Heart left ventricle (tissue), 16 donors: ENCODE data around the gene NCAPG. TPM values are rescaled to one million over a fixed set of nuclear protein-coding genes. Genes with fewer than 3 reads are reported as not detected.
A peak's percentile ranks its signal among the peaks of the same experiment; 100 is the strongest.

Experiments
- ATAC-seq, 4 donors: fragments of 200-7000 bp; cut with Tn5 transposase; one replicate each; pipeline ENCODE4 v1.9.1; 2020 to 2022; ENCODE audit warnings: moderate library complexity in 4 of 4, mild to moderate bottlenecking in 3 of 4, moderate number of reproducible peaks in 1 of 4
- DNase-seq, 5 donors: peaks; one replicate each; pipeline ENCODE4 v3.0.0-alpha.2; 2020
- H3K27ac ChIP-seq, 12 donors: fragments of 200-600 bp; sonication (generic) in 4 of 12; one replicate each; pipeline versions ENCODE4 v1.5.0 to v1.8.0; 2016 to 2022; ENCODE audit warnings: mild to moderate bottlenecking in 2 of 12
- H3K27me3 ChIP-seq, 9 donors: fragments of 200-600 bp; sonication (generic) in 2 of 9; one replicate each; pipeline versions ENCODE4 v1.5.1 to v1.8.0; 2016 to 2022; ENCODE audit warnings: mild to moderate bottlenecking in 3 of 9
- H3K36me3 ChIP-seq, 9 donors: fragments of 200-600 bp; sonication (generic) in 2 of 9; one replicate each; pipeline versions ENCODE4 v1.5.0 to v1.8.0; 2018 to 2022; ENCODE audit warnings: mild to moderate bottlenecking in 2 of 9
- H3K4me1 ChIP-seq, 12 donors: fragments of 200-600 bp; sonication (generic) in 4 of 12; one replicate each; pipeline versions ENCODE4 v1.5.0 to v1.8.0; 2016 to 2022; ENCODE audit warnings: mild to moderate bottlenecking in 3 of 12
- H3K4me3 ChIP-seq, 12 donors: fragments of 200-600 bp; sonication (generic) in 4 of 12; one replicate each; pipeline versions ENCODE4 v1.5.0 to v1.8.0; 2017 to 2022; ENCODE audit warnings: mild to moderate bottlenecking in 9 of 12, moderate library complexity in 4 of 12
- H3K9me3 ChIP-seq, 12 donors: fragments of 200-600 bp; sonication (generic) in 4 of 12; one replicate each; pipeline versions ENCODE4 v1.5.0 to v1.8.0; 2016 to 2022; ENCODE audit warnings: mild to moderate bottlenecking in 1 of 12
- POLR2A ChIP-seq, 2 donors: fragments of 450-650 bp; IDR thresholded peaks; one replicate each; pipeline ENCODE4 v1.6.1; 2017; ENCODE audit warnings: antibody characterized with exemption in 2 of 2, mild to moderate bottlenecking in 2 of 2, moderate library complexity in 2 of 2
- WGBS, 4 donors: extraction: QIAGEN DNeasy Blood & Tissue Kit in 2 of 4; methylation state at CpG; one replicate each; pipeline versions ENCODE4 v1.1.5 to v1.1.7; 2013 to 2018; 5-methylcytosine and 5-hydroxymethylcytosine counted together
- intact Hi-C, 10 donors: fragments of 100-400 bp; cut with DNase I; formaldehyde crosslinking; loops; one replicate each; pipeline versions ENCODE4 v1.11.1 to v1.14.2; 2022
- long read RNA-seq, 3 donors: library from polyadenylated mRNA; unstranded; transcript quantifications; one replicate each; pipeline ENCODE4 v2.0.0, GENCODE V29; 2020 to 2021
- polyA plus RNA-seq, 2 donors: library from polyadenylated mRNA; stranded (reverse); fragments of 200-250 nt; gene quantifications; one replicate each; pipeline ENCODE4 v1.2.3, GENCODE V29; 2013
- total RNA-seq, 9 donors: library from RNA; depleted of rRNA in 2 of 9; stranded (reverse); fragments of >200 nt in 2 of 9; fragmentation: NEBNext Ultra II Directional in 3 of 9; extraction: Animal tissue kit (Norgen Biotek cat#: 25700) in 3 of 9; gene quantifications; one replicate each; pipeline versions ENCODE4 v1.1.0 to v1.2.4, GENCODE V29; 2016 to 2023
- TF ChIP-seq, protein P1 (sequence below), 12 donors: fragments of 200-600 bp; sonication (generic) in 4 of 12; IDR thresholded peaks; one replicate each; pipeline versions ENCODE4 v1.5.0 to v1.8.0; 2018 to 2022; ENCODE audit warnings: antibody characterized with exemption in 12 of 12, mild to moderate bottlenecking in 5 of 12
- donor health status: ischemic (EF 13 %, LVEDD 7.1; RV severe dilation, severe dysfunction).
- donor health status: healthy with polysubstance abuse.
- donor health status: DM: no; HTN: yes; CAD: no.
- donor health status: DM: no; HTN: no; CAD: no.
- donor health status: ischemic (EF 25% LVEDD 6.9; RV normal size, moderate dysfunction).
- donor health status: ischemic (EF 25% LVEDD 5.7; RV mildly dilated, moderate dysfunction).
- donor health status: healthy.
- donor health status: DM: yes; HTN: yes; CAD: no.
- donor health status: ischemic (EF 35%, LVEDD 5.7; RV mildly dilated, moderate dysfunction).
- donor health status: nonischemic (EF 11% LVEDD 7.7; RV severe dilation, severe dysfunction).
- donor health status: DM: yes; HTN: yes; CAD: no.
- donor health status: PGD.
- donor health status: ischemic (EF 29% LVEDD 5.4; RV normal size, mild dysfunction).
- donor health status: nonischemic (EF 23%, LVEDD 6.1; RV moderate dilation, normal function).

The NCAPG gene, protein sequence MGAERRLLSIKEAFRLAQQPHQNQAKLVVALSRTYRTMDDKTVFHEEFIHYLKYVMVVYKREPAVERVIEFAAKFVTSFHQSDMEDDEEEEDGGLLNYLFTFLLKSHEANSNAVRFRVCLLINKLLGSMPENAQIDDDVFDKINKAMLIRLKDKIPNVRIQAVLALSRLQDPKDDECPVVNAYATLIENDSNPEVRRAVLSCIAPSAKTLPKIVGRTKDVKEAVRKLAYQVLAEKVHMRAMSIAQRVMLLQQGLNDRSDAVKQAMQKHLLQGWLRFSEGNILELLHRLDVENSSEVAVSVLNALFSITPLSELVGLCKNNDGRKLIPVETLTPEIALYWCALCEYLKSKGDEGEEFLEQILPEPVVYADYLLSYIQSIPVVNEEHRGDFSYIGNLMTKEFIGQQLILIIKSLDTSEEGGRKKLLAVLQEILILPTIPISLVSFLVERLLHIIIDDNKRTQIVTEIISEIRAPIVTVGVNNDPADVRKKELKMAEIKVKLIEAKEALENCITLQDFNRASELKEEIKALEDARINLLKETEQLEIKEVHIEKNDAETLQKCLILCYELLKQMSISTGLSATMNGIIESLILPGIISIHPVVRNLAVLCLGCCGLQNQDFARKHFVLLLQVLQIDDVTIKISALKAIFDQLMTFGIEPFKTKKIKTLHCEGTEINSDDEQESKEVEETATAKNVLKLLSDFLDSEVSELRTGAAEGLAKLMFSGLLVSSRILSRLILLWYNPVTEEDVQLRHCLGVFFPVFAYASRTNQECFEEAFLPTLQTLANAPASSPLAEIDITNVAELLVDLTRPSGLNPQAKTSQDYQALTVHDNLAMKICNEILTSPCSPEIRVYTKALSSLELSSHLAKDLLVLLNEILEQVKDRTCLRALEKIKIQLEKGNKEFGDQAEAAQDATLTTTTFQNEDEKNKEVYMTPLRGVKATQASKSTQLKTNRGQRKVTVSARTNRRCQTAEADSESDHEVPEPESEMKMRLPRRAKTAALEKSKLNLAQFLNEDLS
- 1 to 10 TPM in 2 of 9 donors, under 1 TPM in 6, not detected in 1; 0.21 to 5.4 (median 0.86) TPM for total RNA-seq
- under 1 TPM; 0.08 TPM for polyA plus RNA-seq
- long read RNA-seq, donor 1, result 0 reads
- long read RNA-seq, donor 2, partial matches to known transcripts, result 2 of 3 reads
- long read RNA-seq, donor 2, other reads (novel, unspliced or antisense), result 1 of 3 reads
- long read RNA-seq, donor 3, result 0 reads

DNA sequence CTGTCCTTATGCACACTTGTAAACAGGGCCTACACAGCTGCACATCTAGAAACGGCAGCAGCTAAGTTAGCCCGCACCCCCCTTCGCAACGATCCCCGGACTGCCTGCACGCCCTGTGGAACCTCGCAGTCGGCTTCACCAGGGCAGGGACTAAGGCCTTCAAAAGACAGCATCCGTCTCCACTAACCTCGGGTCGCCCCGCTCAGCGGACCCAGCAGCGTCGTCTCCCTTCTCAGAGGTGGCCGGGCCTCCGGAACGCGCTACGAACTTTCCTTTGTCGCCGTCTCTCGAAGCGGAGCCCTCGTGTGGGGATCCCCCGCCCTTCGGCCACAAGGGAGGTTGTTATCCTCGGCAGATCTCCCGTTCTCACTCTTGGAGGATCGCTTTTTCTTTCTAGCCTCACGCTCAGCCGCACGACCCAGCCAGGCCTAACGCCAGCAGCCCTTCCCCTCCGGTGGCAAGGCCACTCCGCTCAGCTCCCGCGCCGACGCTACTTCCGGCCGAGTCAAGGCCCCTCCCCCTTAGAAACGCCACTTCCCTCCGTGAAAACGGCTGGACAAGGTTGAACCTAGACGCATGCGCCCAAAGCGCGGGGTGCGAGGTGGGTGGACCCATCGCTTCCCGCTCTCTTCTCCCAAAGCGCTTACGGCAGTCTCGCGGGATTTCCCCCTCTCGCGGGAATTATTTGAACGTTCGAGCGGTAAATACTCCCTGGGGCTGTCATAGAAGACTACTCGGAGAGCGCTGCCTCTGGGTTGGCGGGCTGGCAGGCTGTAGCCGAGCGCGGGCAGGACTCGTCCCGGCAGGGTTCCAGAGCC, at the start of gene NCAPG, which contains the start of gene DCAF16:
Gene NCAPG (plus strand): TSS at position 720 of the 818 bp plus-strand sequence. CDS start 99 bp downstream, outside the sequence.
Gene DCAF16 (minus strand): TSS at position 498 of the 818 bp plus-strand sequence. CDS start 6,616 bp downstream, outside the sequence.
- Histone ChIP-seq H3K4me3 (peak within 1 kb of the TSS; percentile 72 to 90 (median 77)), H3K4me1 (peaks cover 5 to 61% (median 39%) of the 10 kb centered on the region in 12 donors), H3K27me3 (no peaks in the 10 kb centered on the region), H3K9me3 (no peaks in the 10 kb centered on the region), H3K27ac (peak within 1 kb of the TSS; percentile 86 to 98 (median 94)), H3K36me3 (peaks cover 0 to 8% (median 0%) of the 10 kb centered on the region in 9 donors)
- TF ChIP-seq, protein P1, sequence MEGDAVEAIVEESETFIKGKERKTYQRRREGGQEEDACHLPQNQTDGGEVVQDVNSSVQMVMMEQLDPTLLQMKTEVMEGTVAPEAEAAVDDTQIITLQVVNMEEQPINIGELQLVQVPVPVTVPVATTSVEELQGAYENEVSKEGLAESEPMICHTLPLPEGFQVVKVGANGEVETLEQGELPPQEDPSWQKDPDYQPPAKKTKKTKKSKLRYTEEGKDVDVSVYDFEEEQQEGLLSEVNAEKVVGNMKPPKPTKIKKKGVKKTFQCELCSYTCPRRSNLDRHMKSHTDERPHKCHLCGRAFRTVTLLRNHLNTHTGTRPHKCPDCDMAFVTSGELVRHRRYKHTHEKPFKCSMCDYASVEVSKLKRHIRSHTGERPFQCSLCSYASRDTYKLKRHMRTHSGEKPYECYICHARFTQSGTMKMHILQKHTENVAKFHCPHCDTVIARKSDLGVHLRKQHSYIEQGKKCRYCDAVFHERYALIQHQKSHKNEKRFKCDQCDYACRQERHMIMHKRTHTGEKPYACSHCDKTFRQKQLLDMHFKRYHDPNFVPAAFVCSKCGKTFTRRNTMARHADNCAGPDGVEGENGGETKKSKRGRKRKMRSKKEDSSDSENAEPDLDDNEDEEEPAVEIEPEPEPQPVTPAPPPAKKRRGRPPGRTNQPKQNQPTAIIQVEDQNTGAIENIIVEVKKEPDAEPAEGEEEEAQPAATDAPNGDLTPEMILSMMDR (IDR thresholded peaks at IDR 0.05), result no peak
- peak; percentile 75 to 94 for TF ChIP-seq POLR2A (IDR thresholded peaks at IDR 0.05)
- intact Hi-C loops, result loop anchor here in 9 of 10 donors (1.0 to 10.0 kb wide), 8 partner anchors 196 to 554 kb away; partner anchors contain the start of genes LCORL (in 7 of the 9), LAP3 (in 1 of the 9) and MED28 (in 1 of the 9)
- DNase-seq (peak; percentile 99 to 100 (median 100)), ATAC-seq (peak; percentile 100)
- 0 to 1% (median 0%) methylated on average over 39 to 69 of the region's 69 CpGs for WGBS, 4 donors

DNA sequence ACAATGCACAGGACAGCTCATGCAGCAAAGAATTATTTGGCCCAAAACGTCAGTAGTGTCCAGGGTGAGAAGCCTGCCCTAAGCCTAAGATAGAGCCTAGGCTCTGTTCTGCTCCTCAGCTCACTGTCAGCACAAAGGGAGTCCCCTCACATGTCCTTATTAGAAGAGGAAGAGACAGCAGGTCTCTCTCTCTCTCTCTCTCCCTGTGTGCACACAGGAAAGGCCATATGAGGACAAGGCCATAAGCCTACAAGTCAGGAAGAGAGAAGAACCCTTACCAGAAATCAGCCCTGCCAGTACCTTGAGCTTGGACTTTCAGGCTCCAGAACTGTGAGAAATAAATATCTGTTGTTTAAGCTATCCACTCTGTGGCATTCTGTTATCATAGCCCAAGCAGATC, 49.7 kb upstream of the NCAPG start:
- Histone ChIP-seq H3K27me3 (no peaks in the 10 kb centered on the region), H3K4me3 (no peak overlapping the region), H3K9me3 (peaks cover 0 to 4% (median 0%) of the 10 kb centered on the region in 12 donors), H3K4me1 (no peaks in the 10 kb centered on the region), H3K27ac (no peak overlapping the region), H3K36me3 (no peaks in the 10 kb centered on the region)
- TF ChIP-seq POLR2A (IDR thresholded peaks at IDR 0.05), result no peak
- intact Hi-C loops, result no loop called here
- WGBS, 4 donors, result 14 to 41% (median 38%) methylated on average over 1 of the region's 1 CpG
- ATAC-seq, result no peak
- no peak for DNase-seq

DNA sequence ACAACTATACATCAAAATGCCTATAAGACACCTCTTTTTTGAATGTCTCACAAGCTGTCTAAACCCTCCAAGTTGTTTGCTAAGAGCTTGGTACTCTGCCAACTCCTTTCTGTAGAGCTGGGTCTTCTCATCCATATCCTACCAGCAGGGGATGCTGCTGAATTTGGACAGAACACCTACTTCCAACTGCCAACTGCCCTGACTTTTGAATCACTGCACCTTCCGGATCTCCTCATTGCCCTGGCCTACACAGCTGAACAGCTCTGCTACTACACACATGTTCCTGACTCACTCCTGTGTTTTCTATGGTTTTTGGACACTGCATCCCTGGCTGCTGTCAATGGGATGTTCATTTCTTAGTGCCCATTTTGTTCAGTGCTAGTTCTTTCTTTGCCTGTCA, 48.1 kb upstream of the NCAPG start:
- Histone ChIP-seq H3K36me3 (no peaks in the 10 kb centered on the region), H3K27ac (no peak overlapping the region), H3K4me3 (no peak overlapping the region), H3K4me1 (no peaks in the 10 kb centered on the region), H3K27me3 (no peaks in the 10 kb centered on the region), H3K9me3 (peaks cover 0 to 7% (median 0%) of the 10 kb centered on the region in 12 donors)
- WGBS, 4 donors, result 67 to 85% (median 75%) methylated on average over 1 of the region's 1 CpG
- intact Hi-C loops, result no loop called here
- ATAC-seq (no peak), DNase-seq (no peak)
- TF ChIP-seq, protein P1 (IDR thresholded peaks at IDR 0.05), result no peak
- TF ChIP-seq POLR2A (IDR thresholded peaks at IDR 0.05), result no peak
